Fibroblast of upper back skin (primary cell): ENCODE results near the gene CTXND1.

Experiments
- DNase-seq: peaks from one replicate; pipeline ENCODE4 v3.0.0-alpha.2; 2013

Gene CTXND1

GRCh38 chr15:80207887-80208286, 44.1 kb downstream of the CTXND1 start:
- no peak for DNase-seq

GRCh38 chr15:80204231-80204630, 47.8 kb downstream of the CTXND1 start:
- no peak for DNase-seq

GRCh38 chr15:80203361-80203885, 48.6 kb downstream of the CTXND1 start:
- no peak for DNase-seq

- no peak for DNase-seq
Observed at GRCh38 chr15:80202641-80203360, 49.2 kb downstream of the CTXND1 start.

GRCh38 chr15:80202016-80202315, 50.0 kb downstream of the CTXND1 start:
- DNase-seq = no peak

GRCh38 chr15:80201256-80202015, 50.6 kb downstream of the CTXND1 start:
- no peak for DNase-seq

GRCh38 chr15:80199869-80200268, 52.1 kb downstream of the CTXND1 start:
- DNase-seq = no peak

GRCh38 chr15:80199366-80199765, 52.6 kb downstream of the CTXND1 start:
- no peak for DNase-seq

- DNase-seq = no peak
Observed at GRCh38 chr15:80194914-80195313, 57.1 kb downstream of the CTXND1 start.

GRCh38 chr15:80194186-80194585, 57.8 kb downstream of the CTXND1 start:
- DNase-seq = no peak

GRCh38 chr15:80191897-80192595, 60.0 kb downstream of the CTXND1 start:
- DNase-seq = no peak

GRCh38 chr15:80191198-80191597, 60.8 kb downstream of the CTXND1 start:
- no peak for DNase-seq

GRCh38 chr15:80188251-80188650, 63.8 kb downstream of the CTXND1 start:
- peak; percentile 3 for DNase-seq

- no peak for DNase-seq
Observed at GRCh38 chr15:80186597-80186996, 65.4 kb downstream of the CTXND1 start.

GRCh38 chr15:80186066-80186465, 65.9 kb downstream of the CTXND1 start:
- no peak for DNase-seq

GRCh38 chr15:80185152-80185551, 66.9 kb downstream of the CTXND1 start:
- no peak for DNase-seq

GRCh38 chr15:80184554-80184953, 67.5 kb downstream of the CTXND1 start:
- DNase-seq = no peak

- peak; percentile 11 for DNase-seq
Observed at GRCh38 chr15:80183886-80184285, 68.1 kb downstream of the CTXND1 start.

- no peak for DNase-seq
Observed at GRCh38 chr15:80183306-80183705, 68.7 kb downstream of the CTXND1 start.

- DNase-seq = peak; percentile 55
Observed at GRCh38 chr15:80182611-80183261, 69.3 kb downstream of the CTXND1 start.

- no peak for DNase-seq
Observed at GRCh38 chr15:80180986-80181385, 71.0 kb downstream of the CTXND1 start.

- DNase-seq = no peak
Observed at GRCh38 chr15:80180468-80180867, 71.5 kb downstream of the CTXND1 start.

GRCh38 chr15:80179935-80180334, 72.1 kb downstream of the CTXND1 start:
- no peak for DNase-seq
